Measurements from ENCODE around the gene CPM. TPM values are rescaled to one million over a fixed set of nuclear protein-coding genes. Genes with fewer than 3 reads are reported as not detected.

The CPM gene
- total and polyA plus RNA-seq, 12 donors = 2.1 to 17.8 (median 5.4) TPM

DNA sequence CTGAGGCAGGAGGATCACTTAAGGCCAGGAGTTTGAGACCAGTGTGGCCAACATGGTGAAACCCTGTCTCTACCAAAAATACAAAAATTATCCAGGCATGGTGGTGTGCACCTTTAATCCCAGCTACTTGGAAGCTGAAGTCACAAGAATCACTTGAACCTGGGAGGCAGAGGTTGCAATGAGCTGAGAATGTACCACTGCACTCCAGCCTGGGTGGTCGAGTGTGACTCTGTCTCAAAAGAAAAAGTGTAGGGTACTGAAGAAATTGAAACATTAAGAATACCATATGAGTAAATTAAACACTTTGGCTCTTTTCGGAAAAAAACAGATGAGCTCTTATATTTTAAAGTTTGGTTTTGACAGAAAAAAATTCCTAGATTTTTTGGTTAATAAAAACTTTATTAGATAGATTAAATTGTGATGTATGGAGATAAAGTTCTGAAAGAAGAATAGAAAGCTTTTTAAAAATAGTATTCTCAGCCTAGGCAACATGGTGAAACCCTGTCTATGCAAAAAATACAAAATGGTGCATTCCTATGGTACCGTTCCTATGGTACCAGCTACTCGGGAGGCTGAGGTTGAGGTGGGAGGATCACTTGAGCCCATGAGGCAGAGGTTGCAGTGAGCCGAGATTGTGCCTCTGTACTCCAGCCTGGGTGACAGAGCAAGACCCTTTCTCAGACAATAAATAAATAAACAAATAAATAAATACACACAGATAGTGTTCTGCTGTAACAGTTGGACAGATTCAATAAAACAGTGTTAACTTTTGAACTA lies 104.9 kb downstream of the CPM start:
- peaks cover 0 to 98% (median 55%) of the 10 kb centered on the region in 9 donors for H3K36me3 ChIP-seq
- H3K27me3 ChIP-seq = no peaks in the 10 kb centered on the region
- no peak overlapping the region for H3K27ac ChIP-seq
- ATAC-seq = no peak
- WGBS, 2 donors = 80 to 84% methylated on average over 5 of the region's 5 CpGs
- intact Hi-C loops (cut with DNase I) = no loop called here
- no peak overlapping the region for H3K4me3 ChIP-seq
- no peaks in the 10 kb centered on the region for H3K9me3 ChIP-seq
- TF ChIP-seq, protein P1, sequence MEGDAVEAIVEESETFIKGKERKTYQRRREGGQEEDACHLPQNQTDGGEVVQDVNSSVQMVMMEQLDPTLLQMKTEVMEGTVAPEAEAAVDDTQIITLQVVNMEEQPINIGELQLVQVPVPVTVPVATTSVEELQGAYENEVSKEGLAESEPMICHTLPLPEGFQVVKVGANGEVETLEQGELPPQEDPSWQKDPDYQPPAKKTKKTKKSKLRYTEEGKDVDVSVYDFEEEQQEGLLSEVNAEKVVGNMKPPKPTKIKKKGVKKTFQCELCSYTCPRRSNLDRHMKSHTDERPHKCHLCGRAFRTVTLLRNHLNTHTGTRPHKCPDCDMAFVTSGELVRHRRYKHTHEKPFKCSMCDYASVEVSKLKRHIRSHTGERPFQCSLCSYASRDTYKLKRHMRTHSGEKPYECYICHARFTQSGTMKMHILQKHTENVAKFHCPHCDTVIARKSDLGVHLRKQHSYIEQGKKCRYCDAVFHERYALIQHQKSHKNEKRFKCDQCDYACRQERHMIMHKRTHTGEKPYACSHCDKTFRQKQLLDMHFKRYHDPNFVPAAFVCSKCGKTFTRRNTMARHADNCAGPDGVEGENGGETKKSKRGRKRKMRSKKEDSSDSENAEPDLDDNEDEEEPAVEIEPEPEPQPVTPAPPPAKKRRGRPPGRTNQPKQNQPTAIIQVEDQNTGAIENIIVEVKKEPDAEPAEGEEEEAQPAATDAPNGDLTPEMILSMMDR (IDR thresholded peaks at IDR 0.05) = no peak
- peaks cover 0 to 8% (median 7%) of the 10 kb centered on the region in 9 donors for H3K4me1 ChIP-seq
- DNase-seq = no peak

DNA sequence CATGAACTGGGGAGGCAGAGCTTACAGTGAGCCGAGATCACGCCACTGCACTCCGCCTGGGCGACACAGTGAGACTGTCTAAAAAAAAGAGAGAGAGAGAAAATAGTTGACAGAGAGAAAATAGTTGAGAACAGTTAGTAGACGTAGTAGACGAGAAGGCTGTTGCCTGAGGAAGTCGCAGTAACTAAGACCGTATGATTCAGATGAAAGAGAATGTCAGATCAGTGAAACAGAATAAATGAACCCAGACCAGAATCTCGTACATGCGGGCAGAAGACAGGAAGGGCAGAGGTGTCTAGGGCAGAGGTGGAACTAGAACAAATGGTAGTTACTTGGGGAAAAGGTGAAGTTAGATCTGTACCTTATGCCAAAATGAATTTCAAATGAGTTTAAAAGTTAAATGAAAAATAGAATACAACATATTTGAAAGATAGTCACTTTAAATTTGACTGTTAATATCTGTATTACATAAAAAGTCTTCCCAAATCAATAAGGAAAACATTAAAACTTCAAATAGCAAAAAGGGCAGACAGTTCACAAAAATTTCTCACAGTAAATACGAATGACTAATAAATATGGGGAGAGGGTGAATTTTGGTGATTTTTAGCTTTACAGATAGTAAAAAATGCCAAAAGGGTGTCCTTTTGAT lies 107.3 kb downstream of the CPM start:
- Histone ChIP-seq H3K9me3 (peaks cover 0 to under 1% (median 0%) of the 10 kb centered on the region in 11 donors), H3K27me3 (no peaks in the 10 kb centered on the region), H3K4me3 (no peak overlapping the region), H3K36me3 (peaks cover 0 to 100% (median 60%) of the 10 kb centered on the region in 9 donors), H3K27ac (no peak overlapping the region), H3K4me1 (peaks cover 0 to 10% (median 7%) of the 10 kb centered on the region in 9 donors)
- no peak for DNase-seq
- TF ChIP-seq, protein P1 (IDR thresholded peaks at IDR 0.05) = no peak
- ATAC-seq = no peak
- 93 to 98% methylated on average over 11 of the region's 11 CpGs for WGBS, 2 donors
- intact Hi-C loops (cut with DNase I) = no loop called here

DNA sequence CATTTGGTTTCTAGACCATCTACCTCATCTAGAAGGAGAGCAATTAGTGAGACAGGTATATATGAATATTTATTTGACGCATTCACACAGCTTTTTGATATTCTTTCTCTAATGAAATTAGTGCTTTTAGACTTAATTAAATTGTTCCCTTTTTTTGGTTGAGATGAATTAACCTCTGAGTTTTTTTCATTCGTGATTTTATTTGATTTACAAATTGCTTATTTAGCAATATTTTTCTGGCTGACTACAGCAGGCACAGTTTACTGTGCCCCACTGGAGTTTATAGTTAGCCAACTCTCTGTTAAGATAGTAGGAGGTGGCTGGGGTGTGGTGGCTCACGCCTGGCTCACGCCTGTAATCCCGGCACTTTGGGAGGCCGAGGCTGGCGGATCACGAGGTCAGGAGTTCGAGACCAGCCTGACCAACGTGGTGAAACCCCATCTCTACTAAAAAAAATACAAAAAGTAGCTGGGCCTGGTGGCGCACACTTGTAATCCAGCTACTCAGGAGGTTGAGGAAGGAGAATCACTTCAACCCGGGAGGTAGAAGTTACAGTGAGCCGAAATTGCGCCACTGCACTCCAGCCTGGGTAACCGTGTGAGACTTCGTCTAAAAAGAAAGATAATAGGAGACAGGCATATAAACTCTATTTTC lies 108.2 kb downstream of the CPM start:
- TF ChIP-seq, protein P1 (IDR thresholded peaks at IDR 0.05) = no peak
- Histone ChIP-seq H3K9me3 (peaks cover 0 to 4% (median 0%) of the 10 kb centered on the region in 11 donors), H3K4me1 (peaks cover 0 to 10% (median 7%) of the 10 kb centered on the region in 9 donors), H3K27ac (no peak overlapping the region), H3K4me3 (no peak overlapping the region), H3K27me3 (no peaks in the 10 kb centered on the region), H3K36me3 (peaks cover 0 to 100% (median 65%) of the 10 kb centered on the region in 9 donors)
- WGBS, 2 donors = 96 to 97% methylated on average over 16 of the region's 16 CpGs
- intact Hi-C loops (cut with DNase I) = no loop called here
- ATAC-seq = no peak
- no peak for DNase-seq

DNA sequence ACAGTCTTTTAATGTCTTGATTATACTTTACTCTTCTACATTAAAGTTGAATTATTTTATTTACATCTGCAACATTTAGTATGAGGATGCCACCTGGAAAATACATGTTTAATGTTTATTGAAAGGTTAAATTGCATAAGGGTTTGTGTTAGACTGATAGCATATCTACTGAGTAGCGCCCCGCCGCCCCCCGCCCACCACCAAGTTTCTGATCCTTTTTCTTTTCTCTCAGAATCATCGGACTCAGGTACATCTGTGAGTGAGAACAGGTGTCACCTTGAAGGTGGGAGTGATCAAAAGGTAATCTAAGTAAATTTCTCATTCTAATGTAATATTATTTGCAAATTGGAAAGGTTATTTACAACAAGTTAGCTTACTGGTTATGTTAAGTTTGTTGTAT lies 108.8 kb downstream of the CPM start:
- DNase-seq = no peak
- H3K36me3 ChIP-seq = peaks cover 0 to 100% (median 70%) of the 10 kb centered on the region in 9 donors
- peaks cover 0 to 10% (median 7%) of the 10 kb centered on the region in 9 donors for H3K4me1 ChIP-seq
- peaks cover 0 to 4% (median 0%) of the 10 kb centered on the region in 11 donors for H3K9me3 ChIP-seq
- no peaks in the 10 kb centered on the region for H3K27me3 ChIP-seq
- intact Hi-C loops (cut with DNase I) = no loop called here
- ATAC-seq = no peak
- no peak overlapping the region for H3K4me3 ChIP-seq
- TF ChIP-seq, protein P1 (IDR thresholded peaks at IDR 0.05) = no peak
- H3K27ac ChIP-seq = peak overlapping the region in 1 of 10 donors; percentile 47
- WGBS, 2 donors = 86 to 90% methylated on average over 5 of the region's 5 CpGs

Data from heart right ventricle (tissue), 16 donors.